ENCODE results near the gene FAM162A.
"Not testable (repeated sequence)": the region's sequence is repeated elsewhere in the genome, so short reads cannot be mapped to it uniquely, and the experiment has no call there.

FAM162A gene

GRCh38 chr3:122362026-122362425 lies 22.0 kb upstream of the FAM162A start:
- no peak for DNase-seq (ENCODE audit: low spot score)
- in situ Hi-C loops (cut with MboI; ENCODE audit: low sequenced_read_pairs, unreplicated experiment), result no loop called here
- no peak for TF ChIP-seq CTCF (IDR thresholded peaks at IDR 0.05; ENCODE audit: borderline replicate concordance, control extremely low read depth, extremely low read depth, insufficient read depth, missing control alignments)

GRCh38 chr3:122364490-122364889 lies 19.5 kb upstream of the FAM162A start:
- in situ Hi-C loops (cut with MboI; ENCODE audit: low sequenced_read_pairs, unreplicated experiment), result no loop called here
- DNase-seq (ENCODE audit: low spot score), result no peak
- TF ChIP-seq CTCF (IDR thresholded peaks at IDR 0.05; ENCODE audit: borderline replicate concordance, control extremely low read depth, extremely low read depth, insufficient read depth, missing control alignments), result no peak

- no peak for DNase-seq (ENCODE audit: low spot score)
- in situ Hi-C loops (cut with MboI; ENCODE audit: low sequenced_read_pairs, unreplicated experiment), result no loop called here
- TF ChIP-seq CTCF (IDR thresholded peaks at IDR 0.05; ENCODE audit: borderline replicate concordance, control extremely low read depth, extremely low read depth, insufficient read depth, missing control alignments), result no peak
These were observed 18.9 kb upstream of the FAM162A start for GRCh38 chr3:122365073-122365472.

GRCh38 chr3:122365582-122366378 lies 18.2 kb upstream of the FAM162A start:
- DNase-seq (ENCODE audit: low spot score); in situ Hi-C loops (cut with MboI; ENCODE audit: low sequenced_read_pairs, unreplicated experiment): not testable (repeated sequence)

- TF ChIP-seq CTCF (IDR thresholded peaks at IDR 0.05; ENCODE audit: borderline replicate concordance, control extremely low read depth, extremely low read depth, insufficient read depth, missing control alignments), result no peak
- no peak for DNase-seq (ENCODE audit: low spot score)
- in situ Hi-C loops (cut with MboI; ENCODE audit: low sequenced_read_pairs, unreplicated experiment), result no loop called here
These were observed 17.6 kb upstream of the FAM162A start for GRCh38 chr3:122366379-122366749.

GRCh38 chr3:122374034-122374433 lies 9.9 kb upstream of the FAM162A start:
- no peak for DNase-seq (ENCODE audit: low spot score)
- TF ChIP-seq CTCF (IDR thresholded peaks at IDR 0.05; ENCODE audit: borderline replicate concordance, control extremely low read depth, extremely low read depth, insufficient read depth, missing control alignments), result no peak
- in situ Hi-C loops (cut with MboI; ENCODE audit: low sequenced_read_pairs, unreplicated experiment), result no loop called here

- in situ Hi-C loops (cut with MboI; ENCODE audit: low sequenced_read_pairs, unreplicated experiment), result no loop called here
- no peak for DNase-seq (ENCODE audit: low spot score)
- no peak for TF ChIP-seq CTCF (IDR thresholded peaks at IDR 0.05; ENCODE audit: borderline replicate concordance, control extremely low read depth, extremely low read depth, insufficient read depth, missing control alignments)
These were observed 6.0 kb upstream of the FAM162A start for GRCh38 chr3:122377975-122378374.
